Thyroid gland (tissue), 4 donors: Measurements from ENCODE around the gene STUB1. TPM values are rescaled to one million over a fixed set of nuclear protein-coding genes. Genes with fewer than 3 reads are reported as not detected.
"Not testable (repeated sequence)": the region's sequence is repeated elsewhere in the genome, so short reads cannot be mapped to it uniquely, and the experiment has no call there.

Experiments
- DNase-seq, 2 donors: peaks; one replicate each; pipeline ENCODE4 v3.0.0-alpha.2; 2019
- H3K27ac ChIP-seq, 3 donors: fragments of 200-600 bp; sonication (generic); 1 replicate in 2 of 3; 2 replicates in 1 of 3; pipeline ENCODE4 v1.5.1; 2016 to 2019; ENCODE audit warnings: mild to moderate bottlenecking in 1 of 3, moderate library complexity in 1 of 3
- H3K27me3 ChIP-seq: fragments of 200-600 bp; sonication (generic); one replicate; pipeline ENCODE4 v1.5.1; 2019
- H3K36me3 ChIP-seq, 2 donors: fragments of 200-600 bp; sonication (generic); one replicate each; pipeline ENCODE4 v1.5.1; 2016 to 2019
- H3K4me1 ChIP-seq, 2 donors: fragments of 200-600 bp; sonication (generic); one replicate each; pipeline ENCODE4 v1.5.1; 2017 to 2019
- H3K4me3 ChIP-seq, 3 donors: fragments of 200-600 bp; sonication (generic); replicated peaks in 1 of 3; 1 replicate in 2 of 3; 2 replicates in 1 of 3; pipeline ENCODE4 v1.5.1; 2016; ENCODE audit warnings: mild to moderate bottlenecking in 1 of 3
- H3K9me3 ChIP-seq: fragments of 200-600 bp; sonication (generic); one replicate; pipeline ENCODE4 v1.5.1; 2017
- POLR2A ChIP-seq, 2 donors: fragments of 450-650 bp; IDR thresholded peaks; one replicate each; pipeline ENCODE4 v1.6.1; 2017; ENCODE audit warnings: antibody characterized with exemption in 2 of 2, mild to moderate bottlenecking in 2 of 2, moderate library complexity in 1 of 2
- WGBS, 2 donors: methylation state at CpG; one replicate each; pipeline ENCODE4 v1.1.5; 2017; 5-methylcytosine and 5-hydroxymethylcytosine counted together
- intact Hi-C: fragments of 100-400 bp; cut with DNase I; formaldehyde crosslinking; loops from one replicate; pipeline ENCODE4 v1.15.1; 2023
- total RNA-seq, 4 donors: library from RNA; depleted of rRNA; stranded (reverse); fragments of >200 nt; gene quantifications; one replicate each; pipeline ENCODE4 v1.2.3, GENCODE V29; 2016
- TF ChIP-seq, protein P1 (sequence below), 6 experiments: fragments of 200-600 bp in 3 of 6; fragments of 450-650 bp in 3 of 6; sonication (generic) in 3 of 6; IDR thresholded peaks; one replicate each; pipeline ENCODE4 v1.5.1; 2016 to 2019; ENCODE audit warnings: antibody characterized with exemption in 6 of 6, mild to moderate bottlenecking in 2 of 6, inconsistent platforms in 1 of 6, moderate library complexity in 1 of 6

The STUB1 gene
- total RNA-seq, 4 donors from 2014 or later, result 134 to 206 (median 162) TPM

GRCh38 chr16:687499-687898 lies 7.3 kb downstream of the STUB1 start:
- WGBS, 2 donors, result 91 to 95% methylated on average over 16 to 19 of the region's 19 CpGs
- H3K4me1 ChIP-seq, result peaks cover 27 to 43% of the 10 kb centered on the region in 2 donors
- H3K36me3 ChIP-seq, result peaks cover 8 to 11% of the 10 kb centered on the region in 2 donors
- no peak overlapping the region for H3K4me3 ChIP-seq
- no peak for DNase-seq
- no peak overlapping the region for H3K27ac ChIP-seq
- H3K27me3 ChIP-seq, result no peaks in the 10 kb centered on the region
- H3K9me3 ChIP-seq, result no peaks in the 10 kb centered on the region
- intact Hi-C loops, result no loop called here
- TF ChIP-seq, protein P1, sequence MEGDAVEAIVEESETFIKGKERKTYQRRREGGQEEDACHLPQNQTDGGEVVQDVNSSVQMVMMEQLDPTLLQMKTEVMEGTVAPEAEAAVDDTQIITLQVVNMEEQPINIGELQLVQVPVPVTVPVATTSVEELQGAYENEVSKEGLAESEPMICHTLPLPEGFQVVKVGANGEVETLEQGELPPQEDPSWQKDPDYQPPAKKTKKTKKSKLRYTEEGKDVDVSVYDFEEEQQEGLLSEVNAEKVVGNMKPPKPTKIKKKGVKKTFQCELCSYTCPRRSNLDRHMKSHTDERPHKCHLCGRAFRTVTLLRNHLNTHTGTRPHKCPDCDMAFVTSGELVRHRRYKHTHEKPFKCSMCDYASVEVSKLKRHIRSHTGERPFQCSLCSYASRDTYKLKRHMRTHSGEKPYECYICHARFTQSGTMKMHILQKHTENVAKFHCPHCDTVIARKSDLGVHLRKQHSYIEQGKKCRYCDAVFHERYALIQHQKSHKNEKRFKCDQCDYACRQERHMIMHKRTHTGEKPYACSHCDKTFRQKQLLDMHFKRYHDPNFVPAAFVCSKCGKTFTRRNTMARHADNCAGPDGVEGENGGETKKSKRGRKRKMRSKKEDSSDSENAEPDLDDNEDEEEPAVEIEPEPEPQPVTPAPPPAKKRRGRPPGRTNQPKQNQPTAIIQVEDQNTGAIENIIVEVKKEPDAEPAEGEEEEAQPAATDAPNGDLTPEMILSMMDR (IDR thresholded peaks at IDR 0.05), result no peak
- no peak for TF ChIP-seq POLR2A (IDR thresholded peaks at IDR 0.05)

DNA sequence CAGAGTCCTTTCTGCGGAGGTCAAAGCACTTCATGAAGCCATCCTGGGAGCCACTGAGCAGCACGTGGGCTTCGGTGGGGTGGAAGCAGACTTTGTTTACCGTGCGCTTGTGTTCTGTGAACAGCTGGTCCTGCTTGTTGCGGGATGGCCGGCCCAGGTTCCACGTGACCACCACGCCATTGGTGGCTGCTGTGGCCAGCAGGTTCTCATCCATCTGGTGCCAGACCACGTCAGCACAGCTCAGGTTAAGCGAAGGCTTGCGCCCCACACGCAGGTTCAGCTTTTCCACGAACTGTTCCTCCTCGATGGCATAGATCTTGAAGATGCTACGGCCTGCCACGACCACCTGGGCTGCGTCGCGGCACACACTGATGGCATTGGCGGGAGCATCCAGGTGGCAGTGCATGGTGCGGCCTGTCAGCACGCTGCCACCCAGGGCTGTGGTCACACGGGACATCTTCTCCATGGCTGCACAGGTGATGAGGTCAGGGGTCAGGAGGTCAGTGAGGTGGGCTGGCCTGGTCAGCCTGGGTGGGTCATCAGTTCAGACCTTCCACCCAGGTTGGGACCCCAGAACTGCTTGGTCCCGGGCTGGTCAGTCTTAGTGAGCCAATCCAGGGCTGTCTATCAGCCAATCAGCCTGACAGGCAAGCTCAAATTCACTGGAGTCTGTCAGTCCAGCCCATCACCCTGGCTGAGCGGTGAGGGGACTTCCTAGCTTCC lies 9.1 kb downstream of the STUB1 start:
- intact Hi-C loops, result no loop called here
- WGBS, 2 donors, result 87 to 91% methylated on average over 22 of the region's 26 CpGs

GRCh38 chr16:691242-691641 lies 11.0 kb downstream of the STUB1 start:
- H3K27ac ChIP-seq, H3K27me3 ChIP-seq, intact Hi-C loops, H3K36me3 ChIP-seq, DNase-seq, H3K4me3 ChIP-seq, H3K9me3 ChIP-seq: not testable (repeated sequence)
- peaks cover 28 to 40% of the 10 kb centered on the region in 2 donors for H3K4me1 ChIP-seq
- 88 to 90% methylated on average over 16 of the region's 16 CpGs for WGBS, 2 donors

More for the DNA sequence above, 9.1 kb downstream of the STUB1 start:
- no peak for DNase-seq
- TF ChIP-seq, protein P1 (IDR thresholded peaks at IDR 0.05), result no peak
- TF ChIP-seq POLR2A (IDR thresholded peaks at IDR 0.05), result no peak
- H3K36me3 ChIP-seq, result peaks cover 4 to 7% of the 10 kb centered on the region in 2 donors
- H3K4me3 ChIP-seq, result peak overlapping the region; percentile 26 to 92 (median 84)
- peaks cover 21 to 36% of the 10 kb centered on the region in 2 donors for H3K4me1 ChIP-seq
- H3K9me3 ChIP-seq, result no peaks in the 10 kb centered on the region
- no peaks in the 10 kb centered on the region for H3K27me3 ChIP-seq
- H3K27ac ChIP-seq, result peak overlapping the region in 2 of 3 donors; percentile 64 to 65

- intact Hi-C loops, result no loop called here
- H3K36me3 ChIP-seq, result no peaks in the 10 kb centered on the region
- DNase-seq, result no peak
- H3K4me1 ChIP-seq, result peaks cover 28 to 41% of the 10 kb centered on the region in 2 donors
- H3K4me3 ChIP-seq, result no peak overlapping the region
- H3K27me3 ChIP-seq, result no peaks in the 10 kb centered on the region
- H3K9me3 ChIP-seq, result no peaks in the 10 kb centered on the region
- TF ChIP-seq POLR2A (IDR thresholded peaks at IDR 0.05), result no peak
- TF ChIP-seq, protein P1 (IDR thresholded peaks at IDR 0.05), result no peak
- no peak overlapping the region for H3K27ac ChIP-seq
- 64 to 72% methylated on average over 10 of the region's 10 CpGs for WGBS, 2 donors
Observed at GRCh38 chr16:692356-693108, 12.3 kb downstream of the STUB1 start.

GRCh38 chr16:693364-693763 lies 13.2 kb downstream of the STUB1 start:
- Histone ChIP-seq H3K4me3 (no peak overlapping the region), H3K36me3 (no peaks in the 10 kb centered on the region), H3K9me3 (no peaks in the 10 kb centered on the region), H3K27me3 (no peaks in the 10 kb centered on the region), H3K4me1 (peaks cover 28 to 41% of the 10 kb centered on the region in 2 donors), H3K27ac (no peak overlapping the region)
- WGBS, 2 donors, result 67% methylated on average over 13 of the region's 22 CpGs; no CpG with 5 or more reads in 1 of the 2 donors
- DNase-seq, result no peak
- intact Hi-C loops, result no loop called here
- no peak for TF ChIP-seq POLR2A (IDR thresholded peaks at IDR 0.05)
- TF ChIP-seq, protein P1 (IDR thresholded peaks at IDR 0.05), result no peak
